NT2/D1 (cell line): Measurements from ENCODE around the gene FAM222B.
"Not testable (repeated sequence)": the region's sequence is repeated elsewhere in the genome, so short reads cannot be mapped to it uniquely, and the experiment has no call there.

Experiments used
- DNase-seq: peaks from one replicate; pipeline ENCODE4 v3.0.0-alpha.2; 2011; ENCODE audit warnings: low read depth, low spot score
- H3K27me3 ChIP-seq: 2 replicates; pipeline ENCODE4 v1.6.0; 2011; ENCODE audit warnings: mild to moderate bottlenecking; ENCODE audit not compliant: insufficient read length, insufficient read depth
- H3K36me3 ChIP-seq: 2 replicates; pipeline ENCODE4 v1.6.1; 2011; ENCODE audit warnings: mild to moderate bottlenecking, low read length, mixed read lengths; ENCODE audit not compliant: insufficient read depth, insufficient read length
- H3K4me1 ChIP-seq: 2 replicates; pipeline ENCODE4 v1.5.1; 2011; ENCODE audit not compliant: insufficient read depth, insufficient read length
- H3K4me3 ChIP-seq: 2 replicates; pipeline ENCODE4 v1.5.1; 2011; ENCODE audit warnings: low read depth; ENCODE audit not compliant: insufficient read length
- H3K9ac ChIP-seq: 2 replicates; pipeline ENCODE4 v1.6.0; 2011; ENCODE audit warnings: low read depth; ENCODE audit not compliant: insufficient read length
- H3K9me3 ChIP-seq: 2 replicates; pipeline ENCODE4 v1.5.1; 2011; ENCODE audit warnings: mild to moderate bottlenecking, low read length; ENCODE audit not compliant: insufficient read depth
- SUZ12 ChIP-seq: IDR thresholded peaks from 2 replicates; pipeline ENCODE4 v1.6.1; 2011; ENCODE audit not compliant: insufficient read length, insufficient read depth; ENCODE audit errors: extremely low read depth
- YY1 ChIP-seq: IDR thresholded peaks from 2 replicates; pipeline ENCODE4 v1.6.1; 2011; ENCODE audit not compliant: insufficient read length, insufficient read depth
- ZNF274 ChIP-seq: IDR thresholded peaks from 2 replicates; pipeline ENCODE4 v1.6.1; 2011; ENCODE audit warnings: mild to moderate bottlenecking, low read depth, low read length

The FAM222B gene

GRCh38 chr17:28849281-28849680 lies 6.7 kb upstream of the FAM222B start:
- Histone ChIP-seq H3K27me3 (no peaks in the 10 kb centered on the region), H3K36me3 (no peaks in the 10 kb centered on the region), H3K4me3 (no peak overlapping the region), H3K9ac (no peak overlapping the region), H3K9me3 (no peaks in the 10 kb centered on the region), H3K4me1 (no peaks in the 10 kb centered on the region)
- no peak for TF ChIP-seq SUZ12
- TF ChIP-seq ZNF274, result no peak
- TF ChIP-seq YY1, result no peak
- no peak for DNase-seq

- not testable (repeated sequence) for H3K4me1 ChIP-seq, H3K9ac ChIP-seq, DNase-seq, H3K9me3 ChIP-seq, H3K4me3 ChIP-seq, H3K27me3 ChIP-seq, H3K36me3 ChIP-seq
Measured at GRCh38 chr17:28848667-28849066, 6.1 kb upstream of the FAM222B start.

GRCh38 chr17:28846699-28847098 lies 4.1 kb upstream of the FAM222B start:
- not testable (repeated sequence) for H3K4me3 ChIP-seq, H3K27me3 ChIP-seq, H3K9me3 ChIP-seq, H3K9ac ChIP-seq, H3K36me3 ChIP-seq, DNase-seq, H3K4me1 ChIP-seq

GRCh38 chr17:28846231-28846630 lies 3.6 kb upstream of the FAM222B start:
- Histone ChIP-seq H3K9me3 (no peaks in the 10 kb centered on the region), H3K4me1 (no peaks in the 10 kb centered on the region), H3K9ac (no peak overlapping the region), H3K27me3 (no peaks in the 10 kb centered on the region), H3K36me3 (no peaks in the 10 kb centered on the region), H3K4me3 (no peak overlapping the region)
- no peak for DNase-seq
- no peak for TF ChIP-seq ZNF274
- TF ChIP-seq YY1, result no peak
- TF ChIP-seq SUZ12, result no peak

GRCh38 chr17:28843816-28844148 lies 1.2 kb upstream of the FAM222B start:
- Histone ChIP-seq H3K36me3 (peaks cover 7% of the 10 kb centered on the region), H3K9ac (no peak overlapping the region), H3K9me3 (no peaks in the 10 kb centered on the region), H3K4me3 (no peak overlapping the region), H3K4me1 (no peaks in the 10 kb centered on the region), H3K27me3 (no peaks in the 10 kb centered on the region)
- no peak for DNase-seq
- TF ChIP-seq SUZ12 (no peak), YY1 (no peak), ZNF274 (no peak)

- H3K4me3 ChIP-seq, result peak overlapping the region; percentile 93
- no peak for DNase-seq
- H3K9ac ChIP-seq, result peak overlapping the region; percentile 94
- peaks cover 7% of the 10 kb centered on the region for H3K36me3 ChIP-seq
- H3K27me3 ChIP-seq, result no peaks in the 10 kb centered on the region
- H3K9me3 ChIP-seq, result no peaks in the 10 kb centered on the region
- no peaks in the 10 kb centered on the region for H3K4me1 ChIP-seq
- TF ChIP-seq SUZ12 (no peak), YY1 (no peak), ZNF274 (no peak)
Measured at GRCh38 chr17:28841901-28842281, 699 bp downstream of the FAM222B start.

GRCh38 chr17:28839221-28839620 lies 3.4 kb downstream of the FAM222B start:
- H3K27me3 ChIP-seq, result no peaks in the 10 kb centered on the region
- H3K4me1 ChIP-seq, result no peaks in the 10 kb centered on the region
- TF ChIP-seq ZNF274, result no peak
- H3K9me3 ChIP-seq, result no peaks in the 10 kb centered on the region
- H3K4me3 ChIP-seq, result no peak overlapping the region
- no peak overlapping the region for H3K9ac ChIP-seq
- no peak for DNase-seq
- H3K36me3 ChIP-seq, result peaks cover 11% of the 10 kb centered on the region

- H3K36me3 ChIP-seq, result peaks cover 15% of the 10 kb centered on the region
- H3K4me1 ChIP-seq, result not testable (repeated sequence)
Measured at GRCh38 chr17:28836541-28836940, 6.0 kb downstream of the FAM222B start.

More at GRCh38 chr17:28836541-28836940, 6.0 kb downstream of the FAM222B start:
- not testable (repeated sequence) for H3K4me3 ChIP-seq, H3K27me3 ChIP-seq, DNase-seq, H3K9me3 ChIP-seq, H3K9ac ChIP-seq
